IMR-90 (cell line): ENCODE data around the gene TAS1R1. TPM values are rescaled to one million over a fixed set of nuclear protein-coding genes. Genes with fewer than 3 reads are reported as not detected.

ENCODE experiments used
- ATAC-seq: fragments of 200-7000 bp; cut with Tn5 transposase; 2 replicates; pipeline ENCODE4 v1.9.1; 2020; ENCODE audit warnings: low read depth, mild to moderate bottlenecking, moderate library complexity
- Bru-seq: library from RNA; stranded (reverse); fragments of 400-500 nt; gene quantifications from one replicate; lab custom pipeline; 2021; lab: Mats Ljungman, UMichigan
- BruChase-seq, 2 experiments: library from RNA; stranded (reverse); fragments of 400-500 nt; gene quantifications; one replicate each; lab custom pipeline; 2021; lab: Mats Ljungman, UMichigan
- BruUV-seq: library from RNA; stranded (reverse); fragments of 400-500 nt; replicated peaks from 2 replicates; lab custom pipeline; 2021; lab: Mats Ljungman, UMichigan
- CTCF ChIA-PET: fragments of 300-600 bp; formaldehyde crosslinking; extraction: SDS; loops from one replicate; lab custom pipeline; 2021; ENCODE audit warnings: antibody characterized with exemption; lab: Yijun Ruan, JAX
- POLR2A ChIA-PET: fragments of 300-600 bp; sonication (Branson Sonifier 250); formaldehyde crosslinking; loops from one replicate; lab custom pipeline; 2022; ENCODE audit warnings: antibody characterized with exemption; ENCODE audit not compliant: unreplicated experiment; lab: Charles Lee
- DNase-seq: peaks from one replicate; pipeline ENCODE4 v3.0.0; 2013
- H2AFZ ChIP-seq: replicated peaks from 2 replicates; pipeline ENCODE3; 2013; ENCODE audit warnings: low read length, mild to moderate bottlenecking; ENCODE audit not compliant: poor library complexity
- H2AK5ac ChIP-seq: 2 replicates; pipeline ENCODE4 v1.6.1; 2013; ENCODE audit warnings: low read depth, low read length, inconsistent platforms
- H2AK9ac ChIP-seq: replicated peaks from 2 replicates; pipeline ENCODE3; 2013; ENCODE audit warnings: mild to moderate bottlenecking, low read depth, low read length, moderate library complexity; ENCODE audit not compliant: poor library complexity
- H2BK120ac ChIP-seq: 2 replicates; pipeline ENCODE4 v1.6.1; 2013; ENCODE audit warnings: low read depth, low read length, inconsistent platforms
- H2BK15ac ChIP-seq: 3 replicates; pipeline ENCODE4 v1.6.1; 2013; ENCODE audit warnings: low read depth, low read length, inconsistent platforms
- H2BK20ac ChIP-seq: 2 replicates; pipeline ENCODE4 v1.6.1; 2013; ENCODE audit warnings: low read depth, mild to moderate bottlenecking, inconsistent platforms, low read length, moderate library complexity
- H2BK5ac ChIP-seq: 2 replicates; pipeline ENCODE4 v1.6.1; 2013; ENCODE audit warnings: mild to moderate bottlenecking, low read depth, low read length, inconsistent platforms; ENCODE audit not compliant: poor library complexity, severe bottlenecking
- H3K14ac ChIP-seq: replicated peaks from 2 replicates; pipeline ENCODE4 v1.6.1; 2013; ENCODE audit warnings: low read depth, low read length, inconsistent platforms
- H3K18ac ChIP-seq: 2 replicates; pipeline ENCODE4 v1.6.1; 2013; ENCODE audit warnings: low read depth, low read length, control low read depth
- H3K23ac ChIP-seq: 2 replicates; pipeline ENCODE4 v1.6.1; 2013; ENCODE audit warnings: low read depth, low read length, inconsistent platforms
- H3K27ac ChIP-seq: 2 replicates; pipeline ENCODE4 v1.5.1; 2013; ENCODE audit warnings: mild to moderate bottlenecking, control low read depth, low read length; ENCODE audit not compliant: insufficient read depth
- H3K27me3 ChIP-seq: 2 replicates; pipeline ENCODE4 v1.6.1; 2013; ENCODE audit warnings: low read length; ENCODE audit not compliant: control insufficient read depth, insufficient read depth
- H3K36me3 ChIP-seq: 2 replicates; pipeline ENCODE4 v1.6.1; 2013; ENCODE audit warnings: low read length, mixed read lengths; ENCODE audit not compliant: control insufficient read depth, insufficient read depth
- H3K4ac ChIP-seq: 2 replicates; pipeline ENCODE4 v1.6.1; 2013; ENCODE audit warnings: low read depth, low read length, inconsistent platforms
- H3K4me1 ChIP-seq: 2 replicates; pipeline ENCODE4 v1.6.1; 2013; ENCODE audit warnings: low read length, mixed read lengths; ENCODE audit not compliant: control insufficient read depth, insufficient read depth
- H3K4me2 ChIP-seq: 2 replicates; pipeline ENCODE4 v1.6.1; 2013; ENCODE audit warnings: low read depth, mild to moderate bottlenecking, control low read depth, low read length, moderate library complexity
- H3K4me3 ChIP-seq: 2 replicates; pipeline ENCODE4 v1.5.1; 2013; ENCODE audit warnings: low read depth, mild to moderate bottlenecking, control low read depth, low read length, moderate library complexity; ENCODE audit not compliant: insufficient read depth
- H3K56ac ChIP-seq: 2 replicates; pipeline ENCODE4 v1.6.1; 2013; ENCODE audit warnings: low read length, inconsistent platforms; ENCODE audit not compliant: insufficient read depth; ENCODE audit errors: extremely low read depth
- H3K79me1 ChIP-seq, 2 experiments: 2 replicates each; pipeline ENCODE4 v1.6.1; 2013; ENCODE audit warnings: low read length in 2 of 2, inconsistent platforms in 1 of 2, low read depth in 1 of 2
- H3K9ac ChIP-seq: 2 replicates; pipeline ENCODE4 v1.6.1; 2013; ENCODE audit warnings: low read depth, low read length, control low read depth
- H3K9me1 ChIP-seq: 2 replicates; pipeline ENCODE4 v1.6.1; 2013; ENCODE audit warnings: low read length, inconsistent platforms; ENCODE audit not compliant: insufficient read depth
- H3K9me3 ChIP-seq: 2 replicates; pipeline ENCODE4 v1.6.1; 2013; ENCODE audit warnings: low read length; ENCODE audit not compliant: control insufficient read depth, insufficient read depth
- H4K20me1 ChIP-seq: 2 replicates; pipeline ENCODE4 v1.6.1; 2013; ENCODE audit warnings: low read length, inconsistent platforms; ENCODE audit not compliant: insufficient read depth
- H4K5ac ChIP-seq: 2 replicates; pipeline ENCODE4 v1.6.1; 2013; ENCODE audit warnings: mild to moderate bottlenecking, low read depth, low read length, control low read depth
- H4K8ac ChIP-seq, 2 experiments: 2 replicates each; pipeline ENCODE4 v1.6.1; 2013; ENCODE audit warnings: low read depth in 2 of 2, low read length in 2 of 2, control low read depth in 1 of 2, inconsistent platforms in 1 of 2
- H4K91ac ChIP-seq: 2 replicates; pipeline ENCODE4 v1.6.1; 2013; ENCODE audit warnings: low read depth, low read length, inconsistent platforms; ENCODE audit not compliant: insufficient read depth
- BHLHE40 ChIP-seq: fragments of 150-350 bp; IDR thresholded peaks from 2 replicates; pipeline ENCODE4 v1.6.1; 2016; ENCODE audit warnings: mild to moderate bottlenecking, low read depth, low read length
- CHD1 ChIP-seq: IDR thresholded peaks from 2 replicates; pipeline ENCODE4 v1.6.1; 2012; ENCODE audit warnings: low read depth, low read length, improper control_type of control experiment
- CTCF ChIP-seq: conservative IDR thresholded peaks from 2 replicates; pipeline ENCODE4 v1.5.1; 2012; ENCODE audit warnings: mild to moderate bottlenecking, low read depth, low read length, improper control_type of control experiment
- FOS ChIP-seq: fragments of 150-350 bp; IDR thresholded peaks from 2 replicates; pipeline ENCODE4 v1.6.1; 2016; ENCODE audit warnings: low read depth, low read length
- MAZ ChIP-seq: IDR thresholded peaks from 2 replicates; pipeline ENCODE4 v1.6.1; 2012; ENCODE audit warnings: low read depth, mild to moderate bottlenecking, low read length, improper control_type of control experiment, moderate library complexity, borderline replicate concordance
- MXI1 ChIP-seq: IDR thresholded peaks from 2 replicates; pipeline ENCODE4 v1.6.1; 2012; ENCODE audit warnings: low read depth, mild to moderate bottlenecking, low read length, moderate library complexity, borderline replicate concordance
- NFE2L2 ChIP-seq: fragments of 150-350 bp; IDR thresholded peaks from 2 replicates; pipeline ENCODE4 v1.6.1; 2016; ENCODE audit warnings: low read depth, mild to moderate bottlenecking, low read length
- POLR2A ChIP-seq: IDR thresholded peaks from 2 replicates; pipeline ENCODE4 v1.6.1; 2012; ENCODE audit warnings: mild to moderate bottlenecking, low read depth, low read length
- RAD21 ChIP-seq: IDR thresholded peaks from 2 replicates; pipeline ENCODE4 v1.6.1; 2012; ENCODE audit warnings: low read length, improper control_type of control experiment
- RCOR1 ChIP-seq: IDR thresholded peaks from 2 replicates; pipeline ENCODE4 v1.6.1; 2012; ENCODE audit warnings: mild to moderate bottlenecking, low read length, improper control_type of control experiment; ENCODE audit not compliant: insufficient replicate concordance
- RFX5 ChIP-seq: IDR thresholded peaks from 2 replicates; pipeline ENCODE4 v1.8.0; 2012; ENCODE audit warnings: low read depth, mild to moderate bottlenecking, low read length, moderate library complexity
- SMC3 ChIP-seq: fragments of 150-350 bp; IDR thresholded peaks from 2 replicates; pipeline ENCODE4 v1.6.1; 2016; ENCODE audit warnings: low read depth, mild to moderate bottlenecking, antibody characterized with exemption, low read length, moderate library complexity
- WGBS, 2 experiments: methylation state at CpG; one replicate each; pipeline versions ENCODE4 v1.1.5 to v1.1.7; 2013; ENCODE audit warnings: missing lambda C conversion rate in 2 of 2; ENCODE audit not compliant: insufficient read length in 1 of 2; ENCODE audit errors: extremely low coverage in 2 of 2; 5-methylcytosine and 5-hydroxymethylcytosine counted together
- dilution Hi-C: fragments of 300-500 bp; cut with HindIII; formaldehyde crosslinking; loops from one replicate; pipeline ENCODE4 v1.14.3; 2018; ENCODE audit warnings: low sequenced_read_pairs; ENCODE audit not compliant: unreplicated experiment
- in situ Hi-C: fragments of 300-500 bp; cut with MboI; formaldehyde crosslinking; loops from 3 replicates; pipeline ENCODE4 v1.14.3; 2019; ENCODE audit warnings: low sequenced_read_pairs, inconsistent platforms, mixed read lengths
- intact Hi-C: fragments of 100-400 bp; cut with micrococcal nuclease; formaldehyde crosslinking; loops from 2 replicates; pipeline ENCODE4 v1.10.0; 2022
- long read RNA-seq: library from polyadenylated mRNA; unstranded; transcript quantifications from one replicate; pipeline ENCODE4 v2.0.0, GENCODE V29; 2021; ENCODE audit not compliant: unreplicated experiment
- polyA plus RNA-seq, 3 experiments: library from polyadenylated mRNA; depleted of rRNA; stranded (reverse); fragments of >200 nt; gene quantifications; 2 replicates each; pipeline ENCODE4 v1.2.3, GENCODE V29; 2012; ENCODE audit warnings: low replicate concordance in 1 of 3
- total RNA-seq: library from RNA; depleted of rRNA; stranded (reverse); fragments of >200 nt; gene quantifications from 2 replicates; pipeline ENCODE4 v1.2.3, GENCODE V29; 2012; rRNA removed
- TF ChIP-seq, protein P1 (sequence below): fragments of 150-350 bp; IDR thresholded peaks from 2 replicates; pipeline ENCODE4 v1.6.1; 2016; ENCODE audit warnings: low read depth, mild to moderate bottlenecking, low read length, moderate library complexity, borderline replicate concordance

TAS1R1 gene
- total RNA-seq: not detected in 2 replicates
- polyA plus RNA-seq (2012; rRNA removed): 0.05 and 0.10 TPM in 2 replicates
- 0.05 TPM in 1 of 2 replicates, not detected in the other for polyA plus RNA-seq (2012; cell fraction: cytosol; rRNA removed)
- polyA plus RNA-seq (2012; cell fraction: nucleus; rRNA removed; ENCODE audit: low replicate concordance): 0.09 and 0.15 TPM in 2 replicates
- percentile 4 among the genes with signal in this experiment for Bru-seq, nascent RNA
- BruChase-seq, experiment 1, labeled RNA remaining after a 6-hour chase: percentile 10 among the genes with signal in this experiment
- not detected for BruChase-seq, experiment 2, labeled RNA remaining after a 2-hour chase
- long read RNA-seq: 0 reads

DNA sequence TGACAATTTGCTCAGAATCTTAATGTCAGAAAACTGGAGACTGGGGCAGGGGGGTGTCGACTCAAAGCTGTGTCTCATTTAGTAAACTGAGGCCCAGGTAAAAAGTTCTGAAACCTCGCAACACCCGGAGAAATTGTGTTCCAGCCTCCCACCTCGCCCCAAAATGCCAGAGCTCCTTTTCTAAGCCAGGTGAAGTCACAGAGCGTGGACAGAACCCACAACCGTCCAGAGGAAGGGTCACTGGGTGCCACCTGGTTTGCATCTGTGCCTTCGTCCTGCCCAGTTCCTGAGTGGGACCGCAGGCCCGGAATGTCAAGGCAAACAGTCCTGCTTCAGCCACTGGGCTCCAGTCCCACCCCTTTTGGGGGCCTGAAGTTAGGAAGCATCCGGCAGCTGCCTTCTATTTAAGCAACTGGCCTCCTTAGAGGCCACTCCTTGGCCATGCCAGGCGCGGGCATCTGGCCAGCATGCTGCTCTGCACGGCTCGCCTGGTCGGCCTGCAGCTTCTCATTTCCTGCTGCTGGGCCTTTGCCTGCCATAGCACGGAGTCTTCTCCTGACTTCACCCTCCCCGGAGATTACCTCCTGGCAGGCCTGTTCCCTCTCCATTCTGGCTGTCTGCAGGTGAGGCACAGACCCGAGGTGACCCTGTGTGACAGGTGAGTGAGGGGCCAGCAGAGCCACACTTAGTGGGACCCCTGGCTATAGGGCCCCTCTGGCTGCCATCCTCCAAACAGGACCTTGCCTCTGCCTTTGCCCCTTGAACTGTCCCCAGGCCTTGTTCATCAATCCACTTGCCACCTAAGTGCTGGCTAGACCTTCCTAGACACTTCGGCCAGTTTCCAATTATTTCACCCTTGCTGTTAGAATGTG lies at the start of gene TAS1R1:
Gene TAS1R1 (plus strand): TSS at position 401 of the 872 bp plus-strand sequence. CDS start 67 bp downstream, at position 468.
- intact Hi-C loops (loop anchor here (1.0 kb wide), 1 partner anchor 69 kb away; no protein-coding TSS in a partner anchor), in situ Hi-C loops (no loop called here), dilution Hi-C loops (no loop called here)
- peak within 1 kb of the TSS; percentile 75 for H3K4me3 ChIP-seq
- H4K20me1 ChIP-seq: 0 out of 2 replicates have a peak, but pooled peaks cover 9% of the 10 kb centered on the region
- no peak within 1 kb of the TSS for H3K23ac ChIP-seq
- H2BK5ac ChIP-seq: peak within 1 kb of the TSS; percentile 56
- peak within 1 kb of the TSS; percentile 39; the same call in 1 of the 2 replicates for H3K4ac ChIP-seq
- H4K8ac ChIP-seq: peak within 1 kb of the TSS; percentile 85 to 88
- peak within 1 kb of the TSS; percentile 44; the same call in 1 of the 2 replicates for H3K14ac ChIP-seq
- H3K4me1 ChIP-seq: peaks cover 5% of the 10 kb centered on the region
- H2AK9ac ChIP-seq: peak within 1 kb of the TSS; percentile 96
- H3K27ac ChIP-seq: peak within 1 kb of the TSS; percentile 64; the same call in 1 of the 2 replicates
- CTCF ChIA-PET: interaction anchor here (0.6 to 1.2 kb wide), 7 partner anchors 10 to 1504 kb away, joined by 3 to 7 read pairs (median 4); no protein-coding TSS in a partner anchor
- ATAC-seq: no peak
- H3K9ac ChIP-seq: peak within 1 kb of the TSS; percentile 48
- H4K5ac ChIP-seq: peak within 1 kb of the TSS; percentile 10
- no peak for DNase-seq
- peaks cover 11 to 24% of the 10 kb centered on the region in 2 experiments for H3K79me1 ChIP-seq
- H4K91ac ChIP-seq: peak within 1 kb of the TSS; percentile 41; the same call in 1 of the 2 replicates
- no peaks in the 10 kb centered on the region for H3K9me3 ChIP-seq
- no peak within 1 kb of the TSS; the same call in 1 of the 2 replicates for H2AK5ac ChIP-seq
- peaks cover 6% of the 10 kb centered on the region for H3K36me3 ChIP-seq
- BruUV-seq: no TSS peak
- H3K9me1 ChIP-seq: peaks cover 4% of the 10 kb centered on the region; the same call in 1 of the 2 replicates
- H3K27me3 ChIP-seq: no peaks in the 10 kb centered on the region
- H2BK20ac ChIP-seq: no peak within 1 kb of the TSS
- WGBS, 2 experiments: 90% methylated on average over 11 of the region's 19 CpGs; no CpG with 5 or more reads in 1 of the 2 experiments
- H3K56ac ChIP-seq: peak within 1 kb of the TSS; percentile 58; the same call in 1 of the 2 replicates
- POLR2A ChIA-PET: no interaction called here
- H3K18ac ChIP-seq: no peak within 1 kb of the TSS
- peak within 1 kb of the TSS; percentile 95 for H2AFZ ChIP-seq
- H2BK15ac ChIP-seq: no peak within 1 kb of the TSS
- peak within 1 kb of the TSS; percentile 82 for H3K4me2 ChIP-seq
- H2BK120ac ChIP-seq: 0 out of 2 replicates have a peak within 1 kb of the TSS, but pooled peaks have one; percentile 44
- TF ChIP-seq RCOR1 (no peak), MXI1 (no peak), RAD21 (no peak), FOS (no peak), CHD1 (no peak), NFE2L2 (no peak), POLR2A (no peak), BHLHE40 (no peak), CTCF (no peak), RFX5 (no peak), SMC3 (no peak), MAZ (no peak)
- TF ChIP-seq, protein P1, sequence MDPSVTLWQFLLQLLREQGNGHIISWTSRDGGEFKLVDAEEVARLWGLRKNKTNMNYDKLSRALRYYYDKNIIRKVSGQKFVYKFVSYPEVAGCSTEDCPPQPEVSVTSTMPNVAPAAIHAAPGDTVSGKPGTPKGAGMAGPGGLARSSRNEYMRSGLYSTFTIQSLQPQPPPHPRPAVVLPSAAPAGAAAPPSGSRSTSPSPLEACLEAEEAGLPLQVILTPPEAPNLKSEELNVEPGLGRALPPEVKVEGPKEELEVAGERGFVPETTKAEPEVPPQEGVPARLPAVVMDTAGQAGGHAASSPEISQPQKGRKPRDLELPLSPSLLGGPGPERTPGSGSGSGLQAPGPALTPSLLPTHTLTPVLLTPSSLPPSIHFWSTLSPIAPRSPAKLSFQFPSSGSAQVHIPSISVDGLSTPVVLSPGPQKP: no peak
